Measurements from ENCODE around the gene PYROXD2.

The PYROXD2 gene

GRCh38 chr10:98414578-98414931 is 427 bp downstream of the PYROXD2 start:
- no peak for FAIRE-seq

GRCh38 chr10:98411768-98412167 is 3.2 kb downstream of the PYROXD2 start:
- FAIRE-seq, result no peak

DNA sequence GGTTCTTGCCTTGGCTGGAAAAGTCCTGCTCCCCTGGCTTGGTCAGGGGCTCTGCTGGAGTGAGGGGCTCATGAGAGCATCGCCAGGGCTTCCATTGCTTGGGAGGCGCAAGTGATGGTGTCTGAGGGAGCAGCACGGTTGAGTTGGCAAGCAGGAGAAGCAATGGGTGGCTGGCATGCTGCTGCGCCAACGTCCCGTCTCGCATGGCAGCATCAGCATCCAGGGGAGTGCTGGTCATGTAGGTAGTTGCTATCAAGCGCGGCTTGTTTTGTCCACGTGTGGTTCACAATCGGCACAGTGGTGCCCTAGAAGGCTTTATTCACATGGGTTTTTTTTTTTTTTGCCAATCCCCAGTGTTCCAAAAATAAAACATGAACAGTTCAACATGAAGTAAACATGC is 3.8 kb downstream of the PYROXD2 start:
- no peak for FAIRE-seq

DNA sequence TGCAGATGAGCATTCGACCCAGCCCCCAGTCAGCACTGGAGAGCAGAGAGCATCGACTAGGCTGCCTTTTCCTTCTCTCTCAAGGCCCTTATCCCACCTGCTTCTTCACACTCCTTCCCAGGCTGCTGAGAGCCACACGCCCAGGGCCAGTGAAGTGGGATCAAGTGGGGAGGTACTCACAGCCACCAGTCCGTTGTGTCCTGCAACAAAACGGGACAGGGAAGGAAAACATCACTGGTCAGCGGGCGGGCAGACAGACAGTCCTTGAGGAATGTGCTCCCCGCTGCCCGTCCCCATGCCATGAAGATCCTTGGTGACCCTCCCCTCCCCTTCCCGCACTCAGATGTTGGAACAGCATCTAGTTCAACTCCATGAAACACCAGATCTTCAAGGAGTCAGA is 4.2 kb downstream of the PYROXD2 start:
- FAIRE-seq, result no peak

- FAIRE-seq, result no peak
Observed at GRCh38 chr10:98410135-98410743, 4.7 kb downstream of the PYROXD2 start.

DNA sequence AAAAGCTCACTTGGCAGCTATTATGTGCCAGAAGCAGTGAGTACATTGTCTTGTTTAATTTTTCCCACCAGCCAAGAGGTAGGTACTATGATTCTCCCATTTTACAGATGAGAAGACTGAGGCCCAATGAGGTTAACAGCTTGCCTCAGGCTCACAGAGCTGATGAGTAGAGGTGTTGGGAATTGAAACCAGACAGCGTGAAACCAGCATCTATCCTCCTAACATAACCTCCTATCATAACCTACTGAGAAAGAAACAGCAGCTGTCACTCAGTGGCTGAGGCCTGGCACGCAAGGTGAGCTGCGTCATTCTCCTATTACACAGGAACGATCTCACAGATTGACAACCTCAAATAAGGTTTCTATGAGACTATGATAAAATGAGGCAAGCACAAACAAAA is 6.2 kb downstream of the PYROXD2 start:
- FAIRE-seq, result no peak

DNA sequence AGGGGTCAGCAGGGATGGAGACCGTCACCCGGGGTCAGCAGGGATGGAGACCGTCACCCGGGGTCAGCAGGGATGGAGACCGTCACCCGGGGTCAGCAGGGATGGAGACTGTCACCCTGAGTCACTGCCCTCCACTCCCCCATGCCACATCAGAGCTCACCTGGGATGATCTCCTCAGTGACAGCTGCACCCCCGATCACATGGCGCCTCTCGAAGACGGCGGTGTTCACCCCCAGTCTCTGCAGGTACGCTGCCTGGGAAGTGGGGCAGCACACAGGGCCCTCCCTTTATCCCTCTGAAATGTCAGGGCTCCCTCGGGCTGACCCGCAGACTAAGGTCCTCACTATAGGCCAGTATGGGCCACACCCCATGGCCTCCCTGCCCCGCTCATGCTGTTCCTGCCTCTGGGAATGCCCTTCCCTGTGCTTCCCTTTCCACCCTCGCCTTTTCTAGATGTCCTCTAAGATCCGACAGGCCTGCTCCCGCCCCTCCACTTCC is 7.2 kb downstream of the PYROXD2 start:
- no peak for FAIRE-seq

DNA sequence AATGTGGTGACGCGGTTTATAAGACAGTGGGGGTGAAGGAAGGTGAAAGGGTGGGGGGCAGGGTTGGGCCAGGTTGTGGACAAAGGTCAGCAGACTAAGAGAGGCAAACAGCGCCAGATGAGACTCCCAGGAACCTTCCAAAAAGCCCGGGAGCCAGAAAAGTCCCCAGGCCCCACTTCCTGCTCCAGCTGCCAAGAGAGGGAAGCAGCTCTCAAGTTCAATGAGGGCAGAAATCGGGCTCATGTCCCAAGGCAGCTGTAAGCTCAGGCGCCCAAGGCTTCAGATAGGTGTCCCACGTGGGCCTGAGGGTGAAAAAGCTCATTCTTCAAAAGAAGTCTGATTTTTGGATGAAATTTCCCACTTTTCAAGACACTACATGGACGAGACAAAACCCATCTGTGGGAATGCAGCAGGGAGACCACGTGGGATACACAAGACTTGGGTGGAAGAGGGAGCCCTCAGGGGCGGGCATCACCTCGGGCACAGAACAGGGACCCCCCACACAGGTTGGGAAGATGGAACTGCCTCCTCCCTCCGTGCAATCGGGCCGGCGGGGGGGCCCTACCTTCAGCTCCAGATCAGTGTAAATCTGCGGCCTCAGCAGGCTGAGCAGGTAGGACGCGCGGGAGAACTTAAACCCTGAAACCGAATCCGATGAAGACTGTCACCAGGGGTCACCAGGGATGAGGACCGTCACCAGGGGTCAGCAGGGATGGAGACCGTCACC is 7.8 kb downstream of the PYROXD2 start:
- FAIRE-seq, result no peak

DNA sequence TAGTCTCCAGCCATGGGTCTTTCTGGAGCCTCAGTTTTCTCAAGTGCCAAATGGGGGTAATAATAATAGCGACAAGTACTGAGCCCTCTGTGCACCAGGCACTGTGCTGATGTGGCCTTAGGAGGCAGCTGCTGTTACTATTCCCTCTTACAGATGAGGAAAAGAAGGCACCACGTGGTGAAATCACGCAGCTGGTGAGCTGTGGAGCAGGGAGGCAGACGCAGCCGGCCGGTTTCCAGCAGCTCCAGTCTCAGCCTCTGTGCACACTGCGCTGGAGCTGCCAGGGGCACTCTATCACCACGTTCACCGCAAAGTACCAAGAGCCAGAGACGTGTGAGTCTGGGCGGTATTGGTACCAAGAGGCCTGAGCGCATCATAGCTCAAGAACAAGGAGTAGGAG is 9.6 kb downstream of the PYROXD2 start:
- FAIRE-seq, result no peak

DNA sequence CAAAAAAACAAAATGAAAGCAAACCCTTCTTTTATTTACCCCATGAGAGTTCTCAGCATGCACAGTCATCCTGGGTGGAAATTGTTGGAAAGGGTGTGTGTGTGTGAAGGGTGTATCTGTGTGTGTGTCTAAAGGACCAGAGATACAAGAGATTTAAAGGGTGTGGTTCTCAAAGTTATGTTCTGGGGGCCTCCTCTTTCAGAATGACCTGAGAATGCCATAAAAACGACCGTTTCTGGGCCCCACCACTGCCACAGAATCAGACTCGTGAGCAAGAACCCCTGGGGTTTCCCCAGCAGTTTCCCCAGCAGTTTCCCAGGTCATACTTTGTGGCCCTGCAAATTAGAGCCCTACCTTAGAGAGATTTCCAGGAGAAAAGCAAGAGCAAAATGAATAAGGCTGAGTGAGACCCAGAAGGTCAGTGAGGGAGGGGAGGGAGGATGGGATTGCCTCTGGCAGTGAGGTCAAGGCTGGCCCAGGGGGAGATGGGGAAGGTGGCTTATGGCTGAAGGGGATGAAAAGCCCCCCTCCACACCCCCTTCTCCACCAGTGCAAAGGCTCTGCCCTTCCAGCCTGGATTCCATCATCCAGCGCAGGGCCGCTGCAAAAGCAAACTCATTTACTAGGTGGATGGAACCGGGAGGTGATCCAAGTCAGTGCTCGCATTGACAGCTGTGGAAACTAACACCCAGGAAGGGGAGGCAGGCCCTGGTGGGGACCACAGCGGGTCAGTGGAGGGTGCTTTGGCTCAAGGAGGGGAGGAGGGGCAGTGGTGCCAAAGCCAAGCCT is 10.2 kb downstream of the PYROXD2 start:
- no peak for FAIRE-seq

DNA sequence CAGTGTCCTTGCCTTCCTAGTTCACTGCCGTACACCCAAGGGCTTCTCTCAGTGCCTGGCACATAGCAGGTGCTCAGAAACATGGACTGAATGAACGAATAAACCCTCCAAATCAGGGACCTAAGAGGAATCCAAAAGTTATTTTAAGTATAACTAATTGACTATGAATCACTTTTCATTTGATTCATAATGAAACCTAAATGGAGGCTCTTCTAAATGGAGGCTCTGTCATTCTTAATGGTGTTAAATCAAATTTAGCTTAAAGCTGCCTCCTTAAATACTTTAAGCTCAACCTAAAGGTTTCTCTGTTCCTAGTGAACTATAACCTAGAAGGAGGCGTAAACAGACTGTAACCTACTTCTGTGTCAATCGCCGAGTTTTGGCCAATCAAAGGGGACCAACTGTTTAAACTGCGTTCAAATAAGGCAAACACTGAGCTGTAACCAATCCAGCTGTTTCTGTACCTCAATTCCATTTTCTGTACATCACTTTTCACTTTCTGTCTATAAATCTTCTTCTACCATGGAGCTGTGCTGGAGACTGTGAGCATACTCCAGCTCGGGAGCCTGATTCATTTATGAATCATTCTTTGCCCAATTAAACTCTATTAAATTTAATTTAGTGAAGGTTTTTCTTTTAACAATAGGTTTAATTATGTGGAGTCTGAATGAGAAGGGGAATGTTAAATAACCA is 11.0 kb downstream of the PYROXD2 start:
- no peak for FAIRE-seq

GRCh38 chr10:98402931-98403718 is 11.9 kb downstream of the PYROXD2 start:
- no peak for FAIRE-seq

DNA sequence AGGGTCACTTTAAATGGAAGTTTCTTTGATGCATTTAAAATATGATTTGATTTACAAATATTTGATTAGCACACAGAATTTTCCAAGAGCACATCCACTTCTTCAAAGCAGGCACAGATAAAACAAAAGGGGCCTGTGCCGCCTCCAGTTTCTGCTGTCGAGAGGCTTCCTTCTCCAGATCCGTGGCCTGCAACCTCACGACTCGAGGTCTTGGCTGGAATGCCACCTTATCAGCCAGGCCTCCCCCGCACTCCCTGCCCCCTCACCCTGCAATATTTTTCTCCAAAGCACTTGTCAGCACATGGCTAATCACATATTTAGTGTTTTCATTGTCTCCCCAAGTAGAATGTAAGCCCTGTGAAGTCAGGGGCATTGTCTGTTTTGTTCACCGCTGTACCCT is 12.5 kb downstream of the PYROXD2 start:
- FAIRE-seq, result no peak

- no peak for FAIRE-seq
Observed at GRCh38 chr10:98400482-98400881, 14.5 kb downstream of the PYROXD2 start.

DNA sequence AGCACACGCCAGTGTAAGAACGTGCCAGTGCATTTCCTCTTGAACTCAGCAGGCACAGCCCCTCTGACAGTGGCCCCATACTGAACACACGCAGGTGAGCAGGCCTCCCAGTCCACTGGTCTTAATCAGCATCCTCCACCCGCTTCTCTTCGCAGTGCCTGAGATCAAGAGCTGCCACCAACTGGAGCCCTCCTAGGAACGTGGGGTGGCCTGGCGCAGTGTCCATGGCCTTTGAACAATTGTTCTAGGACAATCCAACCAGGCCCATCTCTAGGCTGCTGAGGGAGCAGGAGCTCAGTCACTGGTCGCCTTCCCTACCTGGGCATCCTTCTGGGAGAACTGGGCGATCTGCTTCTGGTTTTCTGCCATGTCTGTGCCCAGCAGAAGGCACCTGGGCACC is 15.2 kb downstream of the PYROXD2 start:
- FAIRE-seq, result no peak

GRCh38 chr10:98397089-98397600 is 17.8 kb downstream of the PYROXD2 start:
- FAIRE-seq, result no peak

DNA sequence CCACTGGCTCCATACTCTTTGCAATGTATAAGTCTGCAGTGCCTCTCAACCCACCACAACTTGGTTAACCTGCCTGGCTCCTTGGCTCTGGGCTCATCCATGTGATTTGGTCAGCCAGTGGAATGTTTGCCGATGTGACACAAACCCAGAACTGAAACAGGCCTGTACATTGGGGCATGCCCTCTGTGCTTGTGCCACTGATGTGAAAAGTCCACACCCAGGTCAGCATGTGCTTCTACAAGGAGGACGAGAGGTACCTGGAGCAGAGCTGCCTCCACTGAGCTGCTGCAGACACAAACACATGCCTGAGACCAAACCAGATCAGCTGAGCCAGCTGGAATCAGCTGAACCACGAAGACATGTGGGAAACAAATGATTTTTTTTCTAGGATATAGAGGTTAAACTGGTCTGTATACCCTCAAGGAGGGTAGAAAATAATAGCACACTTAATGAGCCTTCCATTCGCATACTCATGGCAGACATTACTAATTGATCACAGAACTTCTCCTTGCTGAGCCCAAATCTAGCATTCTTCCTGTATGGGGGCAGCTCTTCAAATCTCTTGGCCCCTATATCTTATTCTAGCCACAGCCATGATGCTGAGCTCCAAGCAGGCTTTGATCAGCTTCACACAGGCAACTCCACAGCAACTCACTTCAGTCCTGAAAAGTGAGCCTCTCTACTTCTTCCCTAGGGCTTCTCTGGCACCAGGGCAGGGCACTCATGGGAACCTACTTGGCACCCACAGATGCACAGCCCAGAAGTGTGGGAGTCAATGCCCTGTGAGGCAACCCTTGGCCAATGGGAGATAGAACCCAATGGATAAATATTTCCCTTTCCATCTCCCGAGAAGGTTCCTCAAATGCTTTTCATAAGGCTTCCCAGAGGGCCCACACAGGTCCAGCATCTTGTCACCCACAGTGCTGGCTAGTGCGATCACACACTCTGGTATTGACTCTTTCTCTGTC is 18.6 kb downstream of the PYROXD2 start:
- no peak for FAIRE-seq

- FAIRE-seq, result no peak
Observed at GRCh38 chr10:98394851-98395440, 20.0 kb downstream of the PYROXD2 start.

DNA sequence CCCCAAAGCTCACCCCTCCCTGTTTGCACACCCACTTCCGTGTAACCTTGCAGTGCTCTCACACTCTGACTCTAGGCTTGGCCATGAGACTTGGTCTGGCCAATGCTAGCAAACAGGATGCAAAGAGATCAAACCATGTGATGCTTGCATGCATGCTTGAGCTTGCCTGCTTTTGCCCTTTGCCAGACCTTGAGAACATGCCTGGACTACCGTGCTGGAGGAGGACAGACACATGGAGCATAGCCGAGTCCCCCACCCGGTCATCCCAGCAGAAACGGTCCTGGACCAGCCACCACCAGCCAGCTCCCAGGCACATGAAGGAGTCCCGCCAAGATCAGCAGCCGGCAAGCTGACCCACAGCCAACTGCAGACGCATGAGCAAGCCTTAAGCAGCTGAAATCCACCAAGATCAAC is 23.4 kb downstream of the PYROXD2 start:
- no peak for FAIRE-seq

DNA sequence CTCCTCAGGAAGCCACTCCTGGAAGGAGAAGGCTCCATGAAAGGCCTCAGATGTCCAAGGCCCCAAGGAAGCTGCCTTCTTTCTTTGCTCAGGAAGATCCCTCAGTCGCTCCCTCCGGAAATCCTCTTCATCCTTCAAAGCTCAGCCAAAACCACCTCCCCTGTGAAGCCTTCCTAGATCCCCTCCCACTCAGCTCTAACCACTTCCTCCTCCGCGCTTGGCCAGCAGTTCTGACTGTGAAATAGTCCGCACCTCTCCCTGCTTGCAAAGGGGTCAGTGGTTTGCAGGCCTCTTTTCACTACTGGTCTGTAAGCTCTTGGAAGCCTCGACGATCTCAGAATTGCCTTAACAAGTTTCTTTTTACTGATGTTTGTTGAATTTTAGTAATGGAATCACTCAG is 23.9 kb downstream of the PYROXD2 start:
- FAIRE-seq, result no peak

- FAIRE-seq, result no peak
Observed at GRCh38 chr10:98390406-98390805, 24.6 kb downstream of the PYROXD2 start.

All from G401.6 (cell line).